ENCODE measurements around the gene ACTN2. TPM values are rescaled to one million over a fixed set of nuclear protein-coding genes. Genes with fewer than 3 reads are reported as not detected.

The ACTN2 gene
- total and polyA plus RNA-seq, 2 experiments from 2014 or later: 0.17 to 0.57 TPM

- no peak overlapping the region for H3K27ac ChIP-seq
- WGBS (ENCODE audit: low lambda C conversion rate, missing lambda C conversion rate): 94% methylated on average over 8 of the region's 8 CpGs
- H2AFZ ChIP-seq: no peak overlapping the region
- H3K36me3 ChIP-seq (replicated peaks; ENCODE audit: insufficient read depth, low read depth): peaks cover 3% of the 10 kb centered on the region
- H3K4me3 ChIP-seq: no peak overlapping the region
- no peaks in the 10 kb centered on the region for H4K20me1 ChIP-seq (ENCODE audit: insufficient read depth, poor library complexity, severe bottlenecking)
- H3K9me3 ChIP-seq (ENCODE audit: low read depth): no peaks in the 10 kb centered on the region
- no peak for DNase-seq (ENCODE audit: low spot score)
- no peaks in the 10 kb centered on the region for H3K27me3 ChIP-seq
- H3K79me2 ChIP-seq: peaks cover 34% of the 10 kb centered on the region
- TF ChIP-seq EZH2 (IDR thresholded peaks at IDR 0.05; ENCODE audit: borderline replicate concordance) (no peak), EZH2phosphoT487 (IDR thresholded peaks at IDR 0.05; ENCODE audit: low read depth, severe bottlenecking, unreplicated experiment) (no peak)
- TF ChIP-seq, protein P1, sequence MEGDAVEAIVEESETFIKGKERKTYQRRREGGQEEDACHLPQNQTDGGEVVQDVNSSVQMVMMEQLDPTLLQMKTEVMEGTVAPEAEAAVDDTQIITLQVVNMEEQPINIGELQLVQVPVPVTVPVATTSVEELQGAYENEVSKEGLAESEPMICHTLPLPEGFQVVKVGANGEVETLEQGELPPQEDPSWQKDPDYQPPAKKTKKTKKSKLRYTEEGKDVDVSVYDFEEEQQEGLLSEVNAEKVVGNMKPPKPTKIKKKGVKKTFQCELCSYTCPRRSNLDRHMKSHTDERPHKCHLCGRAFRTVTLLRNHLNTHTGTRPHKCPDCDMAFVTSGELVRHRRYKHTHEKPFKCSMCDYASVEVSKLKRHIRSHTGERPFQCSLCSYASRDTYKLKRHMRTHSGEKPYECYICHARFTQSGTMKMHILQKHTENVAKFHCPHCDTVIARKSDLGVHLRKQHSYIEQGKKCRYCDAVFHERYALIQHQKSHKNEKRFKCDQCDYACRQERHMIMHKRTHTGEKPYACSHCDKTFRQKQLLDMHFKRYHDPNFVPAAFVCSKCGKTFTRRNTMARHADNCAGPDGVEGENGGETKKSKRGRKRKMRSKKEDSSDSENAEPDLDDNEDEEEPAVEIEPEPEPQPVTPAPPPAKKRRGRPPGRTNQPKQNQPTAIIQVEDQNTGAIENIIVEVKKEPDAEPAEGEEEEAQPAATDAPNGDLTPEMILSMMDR (IDR thresholded peaks at IDR 0.05; ENCODE audit: poor library complexity): no peak
- no peaks in the 10 kb centered on the region for H3K9me2 ChIP-seq (replicated peaks; ENCODE audit: insufficient read depth)
- H3K4me2 ChIP-seq: no peak overlapping the region
- H3K4me1 ChIP-seq (ENCODE audit: insufficient read depth): no peaks in the 10 kb centered on the region
Observed at GRCh38 chr1:236808564-236809130, 122.3 kb downstream of the ACTN2 start.

DNA sequence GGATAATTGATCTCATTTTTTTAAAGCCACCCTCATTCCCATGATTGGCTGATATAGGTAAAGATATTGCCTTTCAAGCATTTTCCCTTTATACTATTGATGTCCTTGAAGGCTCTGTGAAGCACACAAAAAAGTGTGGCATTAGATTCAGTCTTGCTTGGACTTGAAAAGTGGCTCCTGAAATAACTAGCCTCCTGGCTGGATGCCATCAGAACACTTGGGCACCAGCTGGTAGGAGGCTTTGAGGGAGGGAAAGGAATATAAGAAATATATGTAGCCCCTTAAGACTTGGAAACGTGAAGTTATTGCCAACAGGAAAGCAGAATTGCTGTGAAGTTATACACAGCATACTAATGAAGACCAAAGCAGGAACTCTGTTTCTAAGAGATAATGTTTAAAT is 122.8 kb downstream of the ACTN2 start:
- H3K36me3 ChIP-seq (replicated peaks; ENCODE audit: insufficient read depth, low read depth): peaks cover 3% of the 10 kb centered on the region
- H3K27me3 ChIP-seq: no peaks in the 10 kb centered on the region
- H2AFZ ChIP-seq: no peak overlapping the region
- no peaks in the 10 kb centered on the region for H3K4me1 ChIP-seq (ENCODE audit: insufficient read depth)
- H4K20me1 ChIP-seq (ENCODE audit: insufficient read depth, poor library complexity, severe bottlenecking): no peaks in the 10 kb centered on the region
- no peak for DNase-seq (ENCODE audit: low spot score)
- no peak overlapping the region for H3K4me2 ChIP-seq
- TF ChIP-seq EZH2 (IDR thresholded peaks at IDR 0.05; ENCODE audit: borderline replicate concordance) (no peak), EZH2phosphoT487 (IDR thresholded peaks at IDR 0.05; ENCODE audit: low read depth, severe bottlenecking, unreplicated experiment) (no peak)
- TF ChIP-seq, protein P1 (IDR thresholded peaks at IDR 0.05; ENCODE audit: poor library complexity): no peak
- no peak overlapping the region for H3K27ac ChIP-seq
- H3K9me3 ChIP-seq (ENCODE audit: low read depth): no peaks in the 10 kb centered on the region
- no peak overlapping the region for H3K4me3 ChIP-seq
- H3K79me2 ChIP-seq: peaks cover 29% of the 10 kb centered on the region
- 96% methylated on average over 1 of the region's 1 CpG for WGBS (ENCODE audit: low lambda C conversion rate, missing lambda C conversion rate)
- no peaks in the 10 kb centered on the region for H3K9me2 ChIP-seq (replicated peaks; ENCODE audit: insufficient read depth)

- TF ChIP-seq EZH2 (IDR thresholded peaks at IDR 0.05; ENCODE audit: borderline replicate concordance): no peak
- no peak for TF ChIP-seq EZH2phosphoT487 (IDR thresholded peaks at IDR 0.05; ENCODE audit: low read depth, severe bottlenecking, unreplicated experiment)
- TF ChIP-seq, protein P1 (IDR thresholded peaks at IDR 0.05; ENCODE audit: poor library complexity): no peak
- Histone ChIP-seq H3K36me3 (replicated peaks; ENCODE audit: insufficient read depth, low read depth) (peaks cover 3% of the 10 kb centered on the region), H3K4me3 (no peak overlapping the region), H3K4me2 (no peak overlapping the region), H3K27ac (no peak overlapping the region), H3K27me3 (no peaks in the 10 kb centered on the region), H3K9me2 (replicated peaks; ENCODE audit: insufficient read depth) (no peaks in the 10 kb centered on the region), H4K20me1 (ENCODE audit: insufficient read depth, poor library complexity, severe bottlenecking) (no peaks in the 10 kb centered on the region), H3K4me1 (ENCODE audit: insufficient read depth) (no peaks in the 10 kb centered on the region), H3K9me3 (ENCODE audit: low read depth) (no peaks in the 10 kb centered on the region), H3K79me2 (peaks cover 27% of the 10 kb centered on the region), H2AFZ (no peak overlapping the region)
- WGBS (ENCODE audit: low lambda C conversion rate, missing lambda C conversion rate): 90% methylated on average over 3 of the region's 3 CpGs
- no peak for DNase-seq (ENCODE audit: low spot score)
Observed at GRCh38 chr1:236810018-236810417, 123.7 kb downstream of the ACTN2 start.

All from hepatocyte (in vitro differentiated cells).